GM21825 (cell line): ENCODE results near the gene ZNF653.

ENCODE experiments used
- ATAC-seq: cut with Tn5 transposase; IDR thresholded peaks from one replicate; pipeline ENCODE4 v1.9.1; 2021; ENCODE audit warnings: mild to moderate bottlenecking, moderate library complexity; ENCODE audit not compliant: unreplicated experiment

The ZNF653 gene

GRCh38 chr19:11505504-11506100 lies at the start of gene ZNF653:
Gene ZNF653 (minus strand): TSS chr19:11505839. CDS start chr19:11505786, 53 bp downstream.
- peak; percentile 45 for ATAC-seq

DNA sequence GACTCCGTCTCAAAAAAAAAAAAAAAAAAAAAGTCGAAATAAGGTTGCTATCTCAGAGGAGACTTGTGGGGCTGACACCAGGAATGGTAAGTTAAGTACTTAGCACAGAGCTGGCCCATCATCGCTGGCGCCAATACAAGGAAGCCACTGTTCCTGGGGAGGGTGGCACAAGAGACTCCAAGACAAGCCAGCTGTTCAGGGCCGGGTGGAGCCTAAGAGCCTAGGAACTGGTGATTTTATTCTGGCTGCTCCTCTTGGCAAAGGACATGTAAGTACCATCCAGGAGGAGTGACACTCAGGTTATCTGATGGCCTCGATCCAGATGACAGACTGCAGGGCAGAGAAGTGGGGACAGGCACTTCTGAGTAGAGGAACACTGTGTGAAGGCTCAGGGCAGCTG lies 49.6 kb upstream of the ZNF653 start:
- no peak for ATAC-seq

DNA sequence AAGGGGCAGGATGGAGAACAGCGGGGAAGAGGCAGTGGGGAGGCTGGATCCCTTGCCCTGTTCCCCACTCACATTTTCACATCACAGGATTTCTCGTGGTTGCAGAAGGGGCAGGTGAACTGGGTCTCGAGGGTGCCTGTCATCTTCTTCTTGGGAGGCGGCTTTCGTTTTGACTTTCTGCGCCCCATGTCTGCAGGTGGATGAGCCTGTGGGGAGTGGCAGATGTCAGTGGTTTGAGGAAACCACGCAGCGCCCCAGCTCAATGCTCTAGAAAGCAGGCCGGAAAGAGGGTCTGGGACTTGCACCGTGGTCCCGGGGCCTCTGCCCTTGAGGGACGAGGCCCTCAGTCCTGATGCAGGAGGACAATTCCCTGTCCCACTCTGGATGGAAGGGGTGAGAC lies 48.5 kb upstream of the ZNF653 start:
- no peak for ATAC-seq

GRCh38 chr19:11552666-11553372 lies 47.2 kb upstream of the ZNF653 start:
- no peak for ATAC-seq

- no peak for ATAC-seq
These were observed 46.1 kb upstream of the ZNF653 start for GRCh38 chr19:11551603-11552235.

- no peak for ATAC-seq
These were observed 44.6 kb upstream of the ZNF653 start for GRCh38 chr19:11550265-11550664.

DNA sequence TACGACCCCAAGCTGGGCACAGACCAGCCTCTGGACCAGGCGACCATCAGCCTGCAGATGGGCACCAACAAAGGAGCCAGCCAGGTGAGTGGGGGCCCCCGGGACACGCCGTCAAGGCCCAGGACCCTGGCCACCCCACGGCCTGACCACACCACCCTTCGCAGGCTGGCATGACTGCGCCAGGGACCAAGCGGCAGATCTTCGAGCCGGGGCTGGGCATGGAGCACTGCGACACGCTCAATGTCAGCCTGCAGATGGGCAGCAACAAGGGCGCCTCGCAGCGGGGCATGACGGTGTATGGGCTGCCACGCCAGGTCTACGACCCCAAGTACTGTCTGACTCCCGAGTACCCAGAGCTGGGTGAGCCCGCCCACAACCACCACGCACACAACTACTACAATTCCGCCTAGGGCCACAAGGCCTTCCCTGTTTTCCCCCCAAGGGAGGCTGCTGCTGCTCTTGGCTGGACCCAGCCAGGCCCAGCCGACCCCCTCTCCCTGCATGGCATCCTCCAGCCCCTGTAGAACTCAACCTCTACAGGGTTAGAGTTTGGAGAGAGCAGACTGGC lies 43.8 kb upstream of the ZNF653 start:
- no peak for ATAC-seq

GRCh38 chr19:11547929-11548700 lies 42.5 kb upstream of the ZNF653 start:
- ATAC-seq = no peak

DNA sequence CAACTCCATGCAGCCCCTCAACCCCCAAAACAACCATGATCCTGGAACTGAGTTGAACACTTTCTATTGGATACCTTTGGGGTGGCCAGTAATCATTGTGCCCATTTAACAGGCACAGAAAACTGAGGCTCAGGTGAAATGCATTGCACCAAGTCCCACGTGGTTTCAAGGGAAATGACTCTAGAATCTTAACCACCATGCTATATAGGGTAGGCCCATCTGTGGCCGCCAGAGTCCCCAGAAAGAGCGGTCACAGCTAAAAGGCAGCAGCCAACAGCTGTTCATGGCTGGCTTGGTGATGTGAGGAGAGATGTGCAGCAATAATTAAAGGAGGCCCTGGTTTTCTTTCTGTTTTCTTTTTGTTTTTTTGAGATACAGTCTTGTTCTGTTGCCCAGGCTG lies 35.6 kb upstream of the ZNF653 start:
- no peak for ATAC-seq

DNA sequence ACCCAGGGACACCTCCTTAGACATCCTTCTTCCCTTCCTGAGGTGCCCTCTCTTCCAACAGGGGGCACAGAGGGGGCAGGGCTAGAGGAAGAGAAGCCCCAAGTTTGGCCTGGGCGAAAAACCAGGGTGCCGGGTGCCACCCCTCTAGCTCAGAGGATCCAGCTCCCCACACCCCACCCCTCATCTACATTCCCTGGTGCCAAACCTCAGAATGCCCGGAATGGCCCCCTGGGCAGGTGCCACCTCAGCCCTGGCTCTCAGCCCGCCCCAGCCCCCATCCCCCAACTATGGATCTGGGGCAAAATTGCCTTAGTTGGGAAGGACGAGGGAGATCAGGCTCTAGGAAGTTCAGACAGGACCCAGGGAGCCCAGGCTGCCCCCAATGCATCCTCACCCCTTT lies 35.0 kb upstream of the ZNF653 start:
- no peak for ATAC-seq

GRCh38 chr19:11539495-11540365 lies 34.1 kb upstream of the ZNF653 start:
- no peak for ATAC-seq

GRCh38 chr19:11538232-11539036 lies 32.8 kb upstream of the ZNF653 start, which contains the start of gene CNN1:
Gene CNN1 (plus strand): TSS chr19:11538851. CDS start chr19:11538928, 77 bp downstream.
- ATAC-seq = no peak

- peak; percentile 61 for ATAC-seq
These were observed 30.4 kb upstream of the ZNF653 start for GRCh38 chr19:11535792-11536595.

GRCh38 chr19:11534948-11535347 lies 29.3 kb upstream of the ZNF653 start:
- ATAC-seq = no peak

GRCh38 chr19:11534538-11534937 lies 28.9 kb upstream of the ZNF653 start:
- ATAC-seq = no peak

DNA sequence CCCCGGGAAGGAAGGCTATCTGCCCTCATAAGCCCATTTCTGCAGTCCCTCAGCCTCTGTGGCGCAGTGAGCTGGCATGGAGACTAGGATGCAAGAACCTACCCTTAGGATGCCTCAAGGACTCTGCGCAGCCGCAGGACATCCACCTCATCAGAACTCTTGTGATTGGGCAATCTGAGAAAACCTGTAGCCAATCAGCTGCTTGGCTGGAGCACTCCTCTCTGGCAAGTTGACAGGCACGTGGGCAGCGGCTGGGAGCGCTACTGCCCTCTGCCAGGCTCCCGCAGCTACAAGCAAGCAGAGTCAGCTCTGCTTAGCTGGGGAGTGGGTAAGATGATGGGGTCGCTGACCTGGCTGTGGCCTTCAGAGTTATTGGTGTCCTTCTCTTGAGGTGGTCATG lies 24.8 kb upstream of the ZNF653 start:
- no peak for ATAC-seq

DNA sequence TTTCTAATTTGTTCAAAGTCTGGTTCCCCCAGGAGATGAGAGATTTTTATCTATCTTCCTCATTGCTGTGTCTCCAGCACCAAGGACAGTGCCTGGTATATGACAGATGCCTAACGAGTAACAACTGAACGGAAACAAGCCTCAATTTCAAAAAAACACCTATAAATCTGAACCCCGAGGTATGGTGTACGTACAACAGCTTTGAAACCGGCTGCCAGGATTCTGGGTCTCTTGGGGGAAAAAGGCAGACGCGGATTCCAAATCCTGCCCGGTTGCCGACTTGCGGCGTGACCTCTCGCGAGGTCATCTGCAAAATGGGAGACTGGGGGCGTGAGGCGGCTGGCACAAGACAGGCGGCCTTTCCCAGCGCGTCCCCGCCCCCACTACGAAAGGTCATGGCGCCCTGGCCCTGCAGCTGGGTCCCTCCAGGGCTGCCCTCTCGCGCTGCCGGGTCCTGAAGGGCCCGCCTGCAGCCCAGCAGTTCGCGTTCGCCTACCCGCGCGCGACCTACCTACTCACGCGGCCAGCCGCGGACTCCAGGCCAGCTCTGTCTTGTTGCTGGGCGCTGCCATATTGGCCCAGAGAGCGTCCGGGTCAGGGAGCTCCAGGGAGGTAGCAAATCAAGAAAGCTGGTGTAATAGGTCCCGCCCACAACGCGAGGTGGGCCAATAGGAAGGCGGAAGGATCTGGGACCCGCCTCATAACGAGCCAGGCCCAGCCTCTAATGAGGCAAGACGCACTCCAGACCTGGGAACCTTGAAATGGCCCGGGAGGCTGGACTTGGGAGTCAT lies 23.1 kb upstream of the ZNF653 start, which contains the start of gene ECSIT:
TSS of gene ECSIT (minus strand) at position 584 of the 791 bp plus-strand sequence. CDS start 9,964 bp downstream, outside the sequence.
- peak; percentile 92 for ATAC-seq
